NCI-H2107 treated with DMSO at 0.1 percent for 48 hours (cell line): Measurements from ENCODE around the gene AGBL4.
"Not testable (repeated sequence)": the region's sequence is repeated elsewhere in the genome, so short reads cannot be mapped to it uniquely, and the experiment has no call there.

Experiments
- DNase-seq: peaks from one replicate; lab custom pipeline; 2025; ENCODE audit not compliant: unreplicated experiment; lab: John Stamatoyannopoulos, UW

AGBL4 gene

GRCh38 chr1:49448200-49448599, 575.6 kb downstream of the AGBL4 start:
- no peak for DNase-seq

DNA sequence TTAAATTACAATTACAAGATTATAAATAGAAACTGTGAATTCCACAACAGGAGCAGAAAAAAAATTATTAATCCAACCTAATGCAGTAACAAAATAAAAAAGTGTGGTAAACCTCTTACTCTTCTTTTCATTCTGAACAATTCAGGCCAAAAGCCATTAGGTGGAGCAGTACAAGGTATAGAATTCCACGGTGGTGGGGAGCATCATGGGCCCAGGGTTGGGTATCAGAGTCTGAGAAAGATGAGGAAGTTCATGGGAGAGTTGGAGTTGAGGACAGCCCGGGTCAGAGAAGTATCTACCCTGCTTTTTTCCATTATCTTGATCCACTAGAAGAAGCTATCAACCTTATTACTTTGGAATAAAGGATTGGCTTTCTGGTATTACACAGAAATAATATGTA, 586.9 kb downstream of the AGBL4 start:
- no peak for DNase-seq

DNA sequence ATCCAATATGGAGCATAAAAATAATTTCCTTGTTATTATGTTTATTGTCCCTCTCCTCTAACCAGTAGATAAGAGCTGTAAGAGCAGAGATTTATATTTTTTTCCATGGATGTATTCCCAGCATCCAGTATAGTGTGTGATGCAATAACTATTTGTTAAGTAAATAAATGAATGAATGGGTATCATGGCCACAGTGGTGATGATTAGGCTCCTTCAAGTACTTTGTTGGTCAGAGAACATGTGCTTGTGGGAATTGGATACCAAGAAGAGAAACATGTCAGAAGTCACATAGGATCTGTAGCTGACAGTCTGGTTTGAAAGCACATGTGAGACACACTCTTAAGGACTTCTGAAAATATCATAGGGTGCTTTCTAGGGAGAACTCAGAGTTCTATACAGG, 588.5 kb downstream of the AGBL4 start:
- DNase-seq = peak; percentile 49

DNA sequence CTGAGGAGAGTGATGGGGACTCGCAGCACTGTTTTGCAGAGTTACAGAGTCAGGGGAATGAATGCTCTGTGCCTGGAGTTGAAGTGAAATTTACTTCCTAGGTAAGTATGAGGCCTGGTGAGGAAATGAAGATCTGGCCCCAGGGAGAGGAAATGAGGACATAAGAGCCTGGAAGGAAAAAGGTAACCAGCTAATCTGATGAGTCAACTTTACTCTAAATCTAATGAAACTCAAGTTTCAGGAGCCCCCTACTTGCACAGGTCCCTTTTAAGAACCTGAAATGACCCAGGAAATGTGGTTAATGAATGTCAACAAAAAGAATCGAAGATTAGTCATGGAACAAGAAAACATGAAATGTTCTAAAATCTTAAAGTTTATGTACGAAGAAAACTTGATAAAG, 599.0 kb downstream of the AGBL4 start:
- DNase-seq = no peak

DNA sequence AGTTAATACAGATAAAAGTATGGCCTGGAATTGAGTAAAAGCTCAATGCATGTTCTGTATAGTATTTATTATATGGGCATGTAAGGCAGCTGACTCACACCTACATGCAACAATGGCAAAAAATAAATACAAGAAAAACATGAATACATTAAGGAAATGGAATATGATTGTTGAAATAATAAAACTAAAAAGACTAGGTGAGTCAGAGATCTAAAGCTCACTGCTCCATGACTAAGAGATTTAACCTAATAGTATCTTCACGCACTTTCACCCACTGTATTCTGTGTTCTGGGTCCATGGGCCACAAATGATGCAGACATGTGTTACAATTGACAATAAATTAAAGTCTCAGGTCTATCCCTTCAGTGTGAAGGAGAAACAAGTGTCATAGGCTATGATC, 607.0 kb downstream of the AGBL4 start:
- DNase-seq = no peak

GRCh38 chr1:49408346-49408745, 615.4 kb downstream of the AGBL4 start:
- DNase-seq = no peak

DNA sequence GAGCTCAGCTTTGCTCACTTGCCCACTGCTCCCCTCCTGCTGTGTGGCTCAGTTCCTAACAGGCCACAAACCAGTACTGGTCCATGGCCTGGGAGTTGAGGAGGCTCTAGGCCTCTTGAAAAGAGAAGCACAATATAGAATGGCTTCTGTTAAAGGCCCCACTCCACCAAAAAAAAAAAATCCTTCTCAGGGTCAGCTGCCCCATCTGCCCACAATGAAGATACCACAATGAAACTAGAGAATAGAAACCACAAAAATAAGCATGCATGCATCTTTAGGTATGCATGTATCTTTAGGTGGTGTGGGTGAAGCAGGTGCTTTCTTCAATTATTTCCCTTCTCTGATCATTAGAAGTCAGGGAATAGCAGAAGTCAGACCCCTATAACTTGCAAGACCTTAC, 626.7 kb downstream of the AGBL4 start:
- no peak for DNase-seq

DNA sequence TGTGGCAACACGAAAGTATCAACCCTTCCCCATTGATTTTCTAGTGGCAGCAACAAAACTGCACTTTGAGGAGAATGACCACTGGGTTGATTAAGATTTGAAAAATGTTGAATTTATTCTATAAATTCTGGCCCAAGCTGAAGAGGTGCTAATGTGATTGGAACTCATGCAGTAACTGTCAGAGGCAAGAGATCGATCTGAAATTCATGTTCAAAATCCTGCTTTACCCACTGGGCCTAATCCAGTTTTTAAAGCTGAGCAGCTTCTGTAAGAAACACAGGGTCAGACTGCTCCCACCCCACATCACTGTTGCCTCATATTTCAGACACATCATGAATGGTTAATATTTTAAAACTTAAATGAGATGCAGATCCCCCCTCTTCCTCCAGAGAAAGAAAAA, 629.6 kb downstream of the AGBL4 start:
- DNase-seq = no peak

DNA sequence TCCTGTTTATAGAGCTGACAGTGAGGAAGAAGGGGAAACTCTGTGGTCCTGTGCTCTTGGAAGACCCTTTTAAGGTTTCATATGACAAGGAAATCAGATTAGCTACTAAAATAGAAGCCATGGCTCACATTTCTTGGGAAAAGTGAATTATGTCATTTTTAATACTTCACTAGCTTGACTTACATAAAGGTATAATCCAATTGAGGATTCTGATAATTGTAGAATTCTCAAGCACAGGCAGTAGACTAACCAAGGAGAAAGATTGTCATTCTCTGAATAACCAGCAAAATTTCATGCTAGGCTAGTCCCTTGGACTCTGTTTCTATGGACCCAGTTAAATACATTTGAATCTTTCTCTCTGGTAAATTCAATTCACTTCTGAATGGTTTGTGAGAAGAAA, 634.1 kb downstream of the AGBL4 start:
- DNase-seq = no peak

DNA sequence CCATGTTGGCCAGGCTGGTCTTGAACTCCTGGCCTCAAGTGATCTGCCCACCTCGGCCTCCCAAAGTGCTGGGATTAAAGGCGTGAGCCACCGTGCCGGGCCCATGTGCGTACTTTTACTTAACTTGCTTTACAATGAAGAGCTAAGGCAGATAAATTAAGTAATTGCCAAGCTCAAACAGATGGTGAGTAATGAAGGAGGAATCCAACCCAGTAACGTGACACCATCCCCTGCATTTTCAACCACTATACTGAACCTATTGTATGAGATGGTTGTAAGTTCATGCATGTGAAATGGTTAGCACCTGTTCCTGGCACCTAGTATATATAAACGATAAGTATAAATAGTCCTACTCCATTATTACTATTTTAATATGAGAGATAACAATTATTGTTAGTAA, 659.1 kb downstream of the AGBL4 start:
- DNase-seq = peak; percentile 91

GRCh38 chr1:49363628-49364027, 660.1 kb downstream of the AGBL4 start:
- DNase-seq = no peak

DNA sequence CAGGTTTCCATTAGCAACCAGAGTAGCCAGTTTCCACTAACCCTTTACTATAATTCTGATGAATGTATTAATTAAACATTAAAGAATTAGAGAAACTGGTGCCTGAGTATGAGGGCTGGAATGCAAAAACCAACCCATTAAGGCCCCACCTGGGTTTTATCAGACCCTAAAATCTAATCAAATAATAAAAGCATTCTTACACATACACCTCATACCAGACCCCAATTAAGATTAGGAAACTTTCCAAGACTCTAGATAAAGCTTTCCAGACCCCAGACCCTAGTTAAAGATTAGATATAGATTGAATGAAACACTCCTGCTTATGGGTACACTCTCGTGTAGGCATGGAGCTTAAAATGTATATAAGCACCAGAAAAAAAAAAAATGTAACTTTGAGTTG, 665.7 kb downstream of the AGBL4 start:
- DNase-seq = no peak

DNA sequence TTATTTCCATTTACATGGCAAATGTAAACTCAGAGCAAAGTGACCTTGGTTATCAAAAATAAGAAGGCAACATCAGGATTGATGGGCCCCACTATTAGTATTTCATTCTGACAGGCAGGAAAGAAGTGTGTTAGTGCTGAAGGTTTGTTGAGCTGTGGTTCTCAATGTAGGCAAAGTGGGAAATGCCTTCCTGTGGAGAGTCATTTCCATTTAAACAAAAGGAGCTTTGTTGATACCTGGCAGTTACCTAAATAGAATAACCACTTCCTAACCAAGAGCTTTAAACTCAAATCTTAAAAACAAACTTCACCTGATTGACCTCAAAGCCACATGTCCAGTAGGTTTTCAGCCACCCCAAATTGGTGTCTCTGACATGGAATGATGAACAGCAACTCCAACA, 667.2 kb downstream of the AGBL4 start:
- DNase-seq = no peak

- DNase-seq = no peak
Measured at GRCh38 chr1:49351768-49352167, 672.0 kb downstream of the AGBL4 start.

GRCh38 chr1:49346767-49347349, 676.9 kb downstream of the AGBL4 start:
- DNase-seq = no peak

DNA sequence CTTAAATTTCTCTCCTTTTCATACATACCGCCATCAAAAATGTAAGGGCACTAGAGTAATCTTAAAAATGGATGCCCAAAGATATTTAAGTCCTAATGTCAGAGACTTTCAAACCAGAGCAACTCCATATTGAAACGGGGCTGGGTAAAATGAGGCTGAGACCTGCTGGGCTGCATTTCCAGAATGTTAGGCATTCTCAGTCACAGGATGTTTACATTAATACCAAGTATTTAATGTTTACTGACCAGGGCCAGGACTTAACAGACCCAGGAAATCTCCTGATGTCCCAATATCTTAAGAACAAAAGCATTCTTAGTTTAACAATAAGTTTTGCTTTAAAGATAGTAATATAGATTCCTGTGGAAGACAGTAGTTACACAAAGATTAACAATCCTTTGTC, 683.2 kb downstream of the AGBL4 start:
- no peak for DNase-seq

- DNase-seq = no peak
Measured at GRCh38 chr1:49339043-49339442, 684.7 kb downstream of the AGBL4 start.

- no peak for DNase-seq
Measured at GRCh38 chr1:49337251-49337650, 686.5 kb downstream of the AGBL4 start.

DNA sequence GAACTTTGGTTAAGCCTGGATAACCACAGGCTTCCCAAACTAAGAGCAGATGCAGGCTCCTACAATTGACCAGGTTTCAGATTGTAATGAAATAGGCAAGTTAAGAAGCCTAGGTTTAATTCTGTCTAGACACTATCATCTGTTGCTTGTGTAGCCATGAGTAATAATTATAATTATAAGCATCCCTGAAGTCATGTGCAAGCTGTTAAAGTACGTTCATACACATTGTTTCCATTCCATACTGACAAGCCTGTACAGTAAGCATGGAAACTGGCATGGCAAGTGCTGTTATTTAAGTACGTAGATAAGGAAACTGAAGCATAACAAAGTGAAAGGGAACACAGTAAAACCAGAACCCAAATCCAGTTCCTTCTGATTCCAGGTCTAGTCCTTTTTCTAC, 689.8 kb downstream of the AGBL4 start:
- DNase-seq = no peak

GRCh38 chr1:49331066-49331852, 692.5 kb downstream of the AGBL4 start:
- DNase-seq = no peak

DNA sequence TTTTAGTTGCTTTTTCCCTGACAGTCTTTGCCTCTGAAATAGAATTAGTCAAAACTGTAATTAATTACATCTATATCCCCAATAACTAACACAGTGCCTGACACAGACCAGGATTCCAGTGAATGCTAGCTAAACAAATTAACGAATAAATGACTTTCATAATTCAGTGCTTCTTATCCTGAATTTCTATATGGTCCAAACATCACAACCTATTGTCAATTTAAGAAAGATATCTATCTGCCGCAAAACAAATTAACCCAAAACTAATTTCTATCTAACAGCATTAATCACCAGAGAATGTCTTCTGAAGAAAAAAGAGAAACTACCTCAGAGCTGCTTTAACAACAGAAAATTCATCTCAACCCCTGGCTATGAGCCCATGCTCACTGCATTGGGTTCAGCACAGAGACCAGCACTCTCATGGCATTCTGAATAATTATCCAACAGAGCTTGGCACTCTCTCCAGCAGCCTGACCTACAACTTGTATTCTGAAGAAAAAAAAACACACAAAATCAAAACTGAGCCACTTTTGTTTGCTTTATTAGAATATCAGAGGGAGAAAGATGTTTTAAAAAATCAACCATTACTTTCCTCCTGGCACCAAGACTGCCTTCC, 699.7 kb downstream of the AGBL4 start:
- no peak for DNase-seq

DNA sequence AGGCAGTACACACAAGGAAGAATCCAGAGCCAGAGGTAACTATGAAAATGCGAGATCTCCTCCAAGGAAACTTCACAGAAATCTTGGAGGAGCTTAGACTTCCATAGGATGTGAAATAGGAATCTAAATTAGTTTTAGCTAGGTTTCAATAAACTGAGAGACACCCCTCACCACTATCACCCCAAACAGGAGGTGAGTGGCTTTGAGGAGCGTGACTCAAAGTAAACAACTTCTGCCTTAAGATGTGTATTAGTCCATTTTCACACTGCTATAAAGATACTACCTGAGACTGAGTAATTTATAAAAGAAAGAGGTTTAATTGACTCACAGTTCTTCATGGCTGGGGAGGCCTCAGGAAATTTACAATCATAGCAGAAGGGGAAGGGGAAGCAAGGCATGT, 703.3 kb downstream of the AGBL4 start:
- DNase-seq = not testable (repeated sequence)
